AML-193 (cell line): ENCODE data around the gene SMARCAL1.
A peak's percentile ranks its signal among the peaks of the same experiment; 100 is the strongest.
"Not testable (repeated sequence)": the region's sequence is repeated elsewhere in the genome, so short reads cannot be mapped to it uniquely, and the experiment has no call there.

ENCODE experiments used
- DNase-seq, 2 experiments: peaks; one replicate each; lab custom pipeline; 2025; lab: John Stamatoyannopoulos, UW

Gene SMARCAL1

DNA sequence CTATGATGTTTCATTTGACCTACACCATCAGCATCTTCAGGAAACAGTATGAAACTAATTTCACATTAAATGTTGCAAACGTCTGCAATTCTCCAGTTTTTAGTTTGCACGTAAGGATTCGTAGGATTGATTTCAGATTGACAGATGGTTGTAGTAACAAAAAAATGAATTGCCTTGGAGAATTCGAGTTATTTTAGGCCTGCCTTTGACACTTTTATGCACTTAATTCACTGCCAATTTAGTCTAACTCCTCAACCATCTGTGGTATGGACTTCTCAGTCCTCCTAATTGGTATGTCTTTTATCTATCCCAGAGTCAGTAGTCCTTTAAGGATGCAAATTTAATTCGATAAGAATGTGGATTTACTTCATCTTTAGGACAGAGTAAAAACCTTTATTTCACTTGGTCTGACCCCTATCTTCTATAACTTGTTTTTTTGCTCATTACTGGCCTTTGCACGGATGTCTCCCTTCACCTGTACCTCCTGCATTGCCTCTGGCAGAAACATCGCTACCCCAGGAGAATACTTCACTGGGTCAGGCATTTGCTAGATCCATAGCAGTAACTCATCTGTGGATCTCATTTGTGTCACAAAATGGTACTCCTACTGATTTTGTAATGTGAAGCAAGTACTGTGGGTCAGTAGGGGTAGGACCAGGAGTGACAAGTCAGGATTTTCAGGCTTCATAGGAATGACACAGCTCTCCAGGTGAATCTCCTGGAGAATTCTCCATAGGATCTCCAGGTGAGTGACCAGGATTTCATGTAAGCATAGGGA, 90.3 kb downstream of the SMARCAL1 start:
- DNase-seq: no peak

DNA sequence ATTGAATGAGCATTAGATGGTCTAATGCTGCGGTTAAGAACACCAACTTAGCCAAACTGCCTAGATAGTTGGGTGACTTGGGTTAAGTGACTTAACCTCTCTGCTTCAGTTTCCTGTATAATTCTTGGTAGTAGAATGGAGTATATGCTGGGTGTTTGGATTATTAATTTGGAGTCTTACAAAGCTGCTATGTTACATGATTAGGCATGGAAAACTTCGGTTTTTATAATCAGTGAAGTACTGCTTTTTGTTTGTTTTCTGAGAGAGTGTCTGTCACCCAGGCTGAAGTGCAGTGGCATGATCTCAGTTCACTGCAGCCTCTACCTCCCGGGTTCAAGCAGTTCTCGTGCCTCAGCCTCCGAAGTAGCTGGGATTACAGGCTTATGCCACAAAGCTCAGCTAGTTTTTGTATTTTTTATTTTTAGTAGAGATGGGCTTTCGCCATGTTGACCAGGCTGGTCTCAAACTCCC, 90.9 kb downstream of the SMARCAL1 start:
- DNase-seq: no peak

DNA sequence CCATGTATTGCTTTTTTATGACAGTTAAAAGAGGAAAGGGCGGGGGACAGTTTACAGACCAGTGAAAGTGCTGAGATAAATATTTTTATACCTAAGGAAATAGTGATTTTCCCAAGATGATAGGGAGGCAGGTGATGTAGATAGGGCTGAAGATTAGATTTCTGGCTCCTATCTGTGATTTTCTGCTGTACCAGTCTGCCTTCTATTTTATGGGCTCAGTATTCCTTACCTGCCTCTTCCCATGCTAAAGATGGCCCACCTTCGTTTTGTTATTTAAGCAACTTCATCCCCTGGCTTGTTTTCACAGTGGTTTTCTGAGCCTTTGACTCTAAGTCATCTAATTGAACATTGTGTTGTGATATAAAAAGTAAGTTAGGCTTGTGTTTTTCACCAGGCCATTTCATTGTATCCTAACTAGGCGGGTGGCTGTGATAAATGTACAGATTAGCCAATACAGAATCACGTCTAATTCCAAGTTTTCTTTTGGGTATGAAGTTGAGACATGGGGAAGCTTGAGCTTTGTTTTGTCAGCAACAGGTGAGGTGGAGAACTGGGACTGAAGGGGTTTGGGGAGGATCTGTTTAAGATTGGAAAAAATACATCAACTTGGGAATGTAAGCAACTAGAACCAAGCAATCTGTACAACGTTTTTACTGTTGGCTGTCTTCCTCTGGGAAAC, 91.6 kb downstream of the SMARCAL1 start:
- no peak for DNase-seq

DNA sequence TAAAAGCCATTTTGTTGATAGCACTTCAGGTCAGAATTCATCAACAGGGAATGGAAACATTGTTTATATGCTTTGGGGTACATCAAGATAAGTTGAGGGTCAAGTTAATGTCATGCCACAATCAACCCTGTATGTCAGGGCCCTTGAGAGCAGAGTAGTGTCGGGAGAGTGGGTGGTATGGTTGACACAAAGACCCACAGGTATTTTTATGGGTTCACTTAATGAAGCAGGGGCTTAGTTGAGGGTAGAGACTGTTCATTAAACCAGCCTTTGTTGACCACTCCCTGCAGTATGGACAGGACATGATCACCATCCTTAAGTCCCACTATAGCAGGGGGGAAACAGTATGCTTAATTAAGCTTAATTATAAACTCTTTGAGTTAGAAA, 92.1 kb downstream of the SMARCAL1 start:
- no peak for DNase-seq

DNA sequence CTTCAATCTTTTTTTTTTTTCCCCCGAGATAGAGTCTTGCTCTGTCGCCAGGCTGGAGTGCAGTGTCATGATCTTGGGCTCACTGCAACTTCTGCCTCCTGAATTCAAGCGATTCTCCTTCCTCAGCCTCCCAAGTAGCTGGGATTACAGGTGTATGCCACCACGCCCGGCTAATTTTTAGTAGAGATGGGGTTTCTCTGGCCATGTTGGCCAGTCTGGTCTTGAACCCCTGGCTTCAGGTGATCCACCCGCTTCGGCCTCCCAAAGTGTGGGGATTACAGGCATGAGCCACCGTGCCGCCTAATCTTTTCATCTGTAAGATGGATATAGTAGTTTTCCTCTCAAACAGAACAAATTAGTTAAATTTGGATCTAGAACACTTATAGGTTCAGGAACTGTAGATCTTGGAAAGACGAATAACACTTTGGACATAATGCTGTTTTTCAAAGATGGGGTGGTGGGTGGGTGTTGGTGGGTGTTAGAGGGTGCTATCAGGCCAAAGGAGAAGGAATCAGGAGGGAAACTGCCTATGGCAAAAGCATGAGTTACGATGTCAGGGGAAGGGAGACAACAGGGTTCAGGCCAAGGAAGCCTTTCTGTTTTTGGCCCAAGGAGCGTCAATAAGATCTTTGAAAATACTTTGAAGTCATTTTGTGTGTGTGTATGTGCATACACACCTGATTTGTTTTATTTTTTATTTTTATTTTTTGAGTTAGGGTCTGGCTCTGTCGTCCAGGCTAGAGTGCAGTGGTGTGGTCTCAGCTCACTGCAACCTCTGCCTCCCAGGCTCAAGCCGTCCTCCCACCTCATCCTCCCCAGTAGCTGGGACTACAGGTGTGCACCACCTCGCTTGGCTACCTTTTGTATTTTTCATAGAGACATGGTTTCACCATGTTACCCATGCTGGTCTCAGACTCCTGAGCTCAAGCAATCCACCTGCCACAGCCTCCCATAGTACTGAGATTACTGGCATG, 93.1 kb downstream of the SMARCAL1 start:
- no peak for DNase-seq

DNA sequence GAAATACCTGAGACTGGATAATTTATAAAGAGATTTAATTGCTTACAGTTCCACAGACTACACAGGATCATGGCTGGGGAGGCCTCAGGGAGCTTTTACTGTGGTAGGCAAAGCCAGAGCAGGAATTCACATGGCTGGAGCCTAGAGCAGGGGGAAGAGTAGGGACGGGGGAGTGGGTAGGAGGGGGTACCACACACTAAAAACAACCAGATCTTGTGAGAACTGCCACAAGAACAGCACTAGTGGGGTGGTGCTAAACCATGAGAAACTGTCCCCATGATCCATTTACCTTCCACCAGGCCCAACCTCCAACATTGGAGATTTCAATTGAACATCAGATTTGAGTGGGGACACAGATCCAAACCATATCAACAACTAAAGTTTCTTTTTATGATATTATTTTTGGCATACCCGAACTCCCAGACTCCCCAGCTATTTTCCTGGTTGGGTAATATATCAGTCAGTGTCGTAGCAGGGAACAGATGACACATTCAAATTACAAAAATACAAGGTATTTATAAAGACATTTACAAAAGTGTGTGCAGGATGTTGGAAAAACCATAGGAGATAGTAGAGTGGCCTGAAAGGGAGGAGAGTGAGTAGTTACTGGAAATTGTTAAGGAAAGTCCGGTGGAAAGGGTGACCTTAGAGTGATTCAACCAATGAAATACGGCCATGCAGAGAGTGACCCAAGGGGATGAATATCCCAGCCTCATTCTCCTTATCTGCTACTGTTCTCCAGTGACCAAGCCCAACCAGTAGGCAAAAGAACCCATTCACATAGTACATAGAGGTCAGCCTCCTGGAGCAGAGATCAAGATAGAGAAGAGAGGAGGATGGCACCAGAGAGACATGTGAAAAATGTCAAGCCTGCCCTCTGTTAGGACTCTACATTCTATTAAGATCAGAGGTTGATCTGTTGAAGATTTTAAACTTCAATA, 95.2 kb downstream of the SMARCAL1 start:
- DNase-seq: no peak

DNA sequence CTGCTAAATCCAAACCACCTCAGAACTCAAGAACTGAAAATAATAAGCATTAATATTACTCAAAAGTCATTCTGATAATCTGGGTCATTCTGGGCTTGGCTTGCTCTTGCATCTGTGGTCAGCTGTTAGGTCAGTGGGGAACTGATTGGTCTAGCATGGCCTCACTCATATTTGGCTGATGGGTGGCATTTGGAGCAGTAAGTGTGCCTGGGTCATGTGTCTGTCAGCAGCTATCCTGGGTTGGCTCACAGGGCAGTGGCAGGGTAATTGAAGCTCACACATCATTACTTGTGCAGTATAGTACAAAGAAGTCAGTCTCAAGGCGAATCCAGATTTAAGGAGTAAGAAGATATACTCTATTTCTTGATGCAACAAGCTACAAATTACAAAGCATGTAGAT, 95.9 kb downstream of the SMARCAL1 start:
- no peak for DNase-seq

DNA sequence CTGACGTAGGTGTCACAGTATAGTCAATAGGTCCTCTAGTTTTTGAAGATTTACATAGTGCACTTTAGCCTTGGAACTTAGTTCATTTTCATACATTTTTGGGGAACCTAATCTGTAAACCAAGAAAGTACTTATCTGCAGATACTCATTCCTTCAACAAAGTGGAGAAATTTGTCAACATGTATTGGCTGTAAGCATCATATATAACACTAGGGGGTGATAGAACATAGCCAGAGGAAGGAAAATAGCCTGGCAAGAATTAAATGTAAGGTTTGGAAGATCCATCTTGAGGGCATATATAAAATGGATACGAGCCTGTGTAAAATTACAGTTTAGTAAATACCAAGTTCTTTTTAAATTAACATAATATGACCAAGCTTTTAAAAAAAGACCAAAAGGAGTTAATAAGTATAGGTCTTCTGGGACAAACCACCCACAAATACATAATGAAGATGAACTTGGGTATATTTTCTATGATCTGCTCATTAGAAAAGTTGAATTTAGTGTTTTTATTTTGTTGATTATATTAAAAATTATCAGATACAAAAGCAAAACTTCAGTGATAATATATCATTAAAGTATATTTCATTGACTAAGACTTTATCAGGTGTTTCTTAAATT, 104.6 kb downstream of the SMARCAL1 start:
- DNase-seq: peak; percentile 56 to 62

DNA sequence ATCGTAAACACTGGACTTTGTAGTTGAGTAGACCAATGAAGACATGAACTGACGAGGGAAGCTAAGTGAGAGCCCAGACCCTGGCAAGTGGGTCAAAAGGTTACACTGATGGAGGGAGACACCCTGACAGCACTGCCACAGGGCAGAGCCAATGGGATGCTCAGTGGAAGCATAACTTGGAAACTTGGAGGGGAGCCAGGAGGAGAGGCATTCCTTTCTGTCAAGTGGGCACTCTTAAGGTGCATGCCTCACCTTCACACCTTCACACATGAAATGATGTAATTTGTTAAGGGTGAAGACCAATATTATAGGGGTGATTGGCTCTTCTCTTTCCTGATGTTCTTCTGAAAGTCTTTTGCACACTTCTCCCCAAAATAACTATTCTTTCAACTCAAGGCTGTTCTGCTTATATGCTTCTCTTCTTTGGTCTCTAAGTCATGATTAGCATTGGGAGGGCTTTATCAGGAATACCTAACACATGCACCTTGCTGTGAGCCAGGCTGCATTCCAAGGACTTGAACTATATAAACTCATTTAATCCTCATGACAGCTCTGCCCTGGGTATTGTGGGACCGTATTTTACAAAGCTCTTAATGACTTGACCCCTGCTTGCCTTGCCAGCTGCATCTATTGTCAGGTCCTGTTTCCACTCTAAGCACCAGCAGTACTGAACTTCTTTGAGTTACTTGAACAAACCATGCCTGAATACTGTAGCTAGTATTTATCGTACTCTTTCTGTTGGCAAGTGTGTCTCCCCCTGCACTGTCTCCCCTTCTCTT, 105.4 kb downstream of the SMARCAL1 start:
- DNase-seq: no peak

DNA sequence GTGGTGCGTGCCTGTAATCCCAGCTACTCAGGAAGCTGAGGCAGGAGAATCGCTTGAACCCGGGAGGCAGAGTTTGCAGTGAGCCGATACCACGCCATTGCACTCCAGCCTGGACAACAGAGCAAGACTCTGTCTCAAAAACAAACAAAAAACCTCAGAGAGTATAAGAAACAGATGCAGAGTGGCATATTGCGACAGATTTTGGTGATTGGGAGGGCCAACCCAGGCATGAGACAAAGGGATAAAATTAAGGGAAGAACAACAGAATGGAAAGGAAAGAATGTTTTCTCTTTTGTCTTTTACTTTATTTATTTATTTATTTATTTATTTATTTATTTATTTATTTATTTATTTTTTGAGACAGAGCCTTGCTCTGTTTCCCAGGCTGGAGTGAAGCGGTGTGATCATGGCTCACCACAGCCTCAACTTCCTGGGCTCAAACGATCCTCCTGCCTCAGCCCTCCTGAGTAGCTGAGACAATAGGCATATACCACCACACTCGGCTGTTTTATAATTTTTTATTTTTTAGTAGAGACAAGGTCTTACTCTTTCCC, 106.4 kb downstream of the SMARCAL1 start:
- not testable (repeated sequence) for DNase-seq

DNA sequence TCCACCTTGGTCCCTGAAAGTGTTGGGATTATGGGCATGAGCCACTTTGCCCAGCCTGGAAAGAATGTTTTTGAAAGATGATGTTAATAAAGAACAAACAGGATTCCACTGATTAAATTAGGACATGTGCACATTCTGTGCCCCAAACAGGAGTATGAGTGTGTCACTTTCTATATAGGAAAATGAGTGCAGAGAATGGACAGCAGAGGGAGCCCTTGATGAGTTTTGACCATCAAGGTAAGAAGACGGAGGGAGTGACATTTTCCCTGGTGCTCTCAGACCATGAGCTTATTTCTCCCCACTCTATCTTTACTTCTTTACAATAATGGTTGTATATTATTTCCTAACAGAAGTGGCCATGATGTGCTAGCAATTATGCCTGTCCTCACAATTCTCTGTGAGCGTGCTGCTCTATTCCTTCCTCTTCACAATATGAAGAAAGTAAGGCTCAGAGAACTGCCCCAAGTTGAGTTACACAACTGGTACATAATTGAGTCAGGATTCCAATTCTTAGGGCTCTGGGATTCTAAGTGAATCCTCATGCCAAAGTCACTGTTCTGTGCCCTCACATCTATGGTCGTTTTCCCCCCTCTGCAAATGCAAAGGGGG, 107.0 kb downstream of the SMARCAL1 start:
- peak; percentile 49 to 72 for DNase-seq

DNA sequence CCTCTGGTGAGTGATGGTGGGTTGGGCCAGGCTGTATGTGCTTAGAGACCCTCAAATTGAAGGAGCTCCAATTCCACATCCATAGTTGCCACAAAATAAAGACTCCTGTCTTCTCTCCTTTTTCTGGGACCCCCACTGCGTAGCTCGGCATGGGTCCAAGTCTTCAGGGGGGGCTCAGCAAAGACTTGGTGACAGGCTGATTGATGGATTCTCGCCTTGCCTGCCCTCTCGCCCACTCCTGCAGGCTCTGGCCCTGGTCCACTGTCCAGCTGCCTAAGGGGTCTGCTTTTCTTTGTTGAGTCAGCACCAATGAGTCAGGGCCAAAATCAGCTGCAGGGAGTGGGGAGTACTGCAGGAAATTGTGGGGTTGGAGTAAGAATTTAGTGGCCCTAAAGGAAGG, 107.8 kb downstream of the SMARCAL1 start:
- no peak for DNase-seq

DNA sequence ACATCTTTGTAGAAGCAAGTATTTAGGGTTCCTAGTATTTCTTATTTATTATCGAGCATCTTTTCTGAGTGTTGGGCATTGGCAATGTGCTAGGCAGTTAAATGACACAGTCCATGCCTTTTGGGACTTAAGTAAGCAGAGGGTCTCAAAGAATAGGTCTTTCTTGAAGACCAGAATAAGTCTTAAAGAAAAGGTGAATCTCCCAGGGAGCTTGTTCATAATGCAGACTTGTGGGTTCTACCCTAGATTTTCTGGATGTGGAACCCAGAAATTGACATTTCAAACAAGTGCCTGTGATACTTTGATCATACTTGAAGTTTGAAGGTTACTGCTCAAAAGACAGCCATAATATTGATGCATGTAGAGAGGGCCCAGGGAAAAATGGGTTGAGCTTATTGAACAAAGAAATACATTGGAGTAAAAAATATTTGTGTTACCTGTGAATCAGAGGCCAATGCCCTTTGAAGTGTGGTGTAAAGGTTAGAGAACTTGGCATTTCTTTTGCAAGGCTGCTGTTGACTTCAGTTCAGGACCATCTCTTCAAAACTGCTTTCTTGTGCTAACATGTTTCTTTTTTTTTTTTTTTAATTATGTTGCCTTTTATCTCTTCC, 110.7 kb downstream of the SMARCAL1 start:
- no peak for DNase-seq

DNA sequence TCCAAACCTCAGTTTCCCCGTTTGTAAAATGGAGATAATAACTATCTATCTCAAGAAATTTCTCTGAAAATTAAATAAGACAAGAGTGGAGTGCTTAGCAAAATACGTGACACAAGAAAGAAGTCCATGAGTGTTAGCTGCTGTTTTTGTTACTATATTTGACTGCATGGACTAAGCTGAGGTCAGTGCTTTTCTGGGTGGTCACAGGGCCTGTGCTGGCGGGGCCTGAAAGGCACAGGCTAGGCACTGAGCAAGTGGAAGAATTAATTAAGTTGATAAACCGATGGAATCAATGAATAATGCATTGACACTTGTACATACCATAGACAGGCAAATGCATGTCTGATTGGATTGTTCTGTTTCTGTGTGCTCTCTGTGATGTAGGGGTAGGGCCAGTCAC, 113.7 kb downstream of the SMARCAL1 start:
- no peak for DNase-seq

DNA sequence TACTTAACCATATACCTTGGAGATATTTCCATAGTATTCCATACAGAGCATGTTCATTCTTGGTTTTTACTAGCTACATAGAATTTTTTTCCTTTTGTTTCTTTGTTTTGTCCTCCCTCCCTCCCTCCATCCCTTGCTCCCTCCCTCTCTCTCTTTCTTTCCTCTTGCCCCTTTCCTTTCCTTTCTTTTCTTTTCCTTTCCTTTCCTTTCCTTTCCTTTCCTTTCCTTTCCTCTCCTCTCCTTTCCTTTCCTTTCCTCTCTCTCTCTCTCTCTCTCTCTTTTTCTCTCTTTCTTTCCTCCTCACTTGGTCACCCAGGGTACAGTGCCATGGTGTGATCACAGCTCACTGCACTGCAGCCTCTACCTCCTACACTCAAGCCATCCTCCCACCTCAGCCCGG, 114.7 kb downstream of the SMARCAL1 start:
- no peak for DNase-seq

DNA sequence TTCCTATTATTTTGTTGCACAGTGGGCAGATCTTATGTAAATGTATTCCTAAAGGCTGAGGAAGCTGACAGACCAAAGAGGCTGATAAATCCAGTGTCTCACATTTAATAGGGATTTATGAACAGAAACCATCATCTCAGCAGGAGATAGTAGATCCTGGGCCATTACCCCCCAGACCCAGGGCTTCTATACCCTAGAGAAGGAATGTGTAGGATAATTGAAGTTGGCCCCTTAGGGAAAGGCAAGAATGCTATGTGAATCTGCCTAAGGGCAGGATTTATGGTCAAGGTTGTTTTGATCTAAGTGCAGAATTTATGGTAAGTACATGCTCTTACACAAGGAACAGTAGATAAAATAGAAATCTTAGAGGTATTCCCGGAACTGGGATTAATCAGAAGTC, 115.3 kb downstream of the SMARCAL1 start:
- DNase-seq: no peak

DNA sequence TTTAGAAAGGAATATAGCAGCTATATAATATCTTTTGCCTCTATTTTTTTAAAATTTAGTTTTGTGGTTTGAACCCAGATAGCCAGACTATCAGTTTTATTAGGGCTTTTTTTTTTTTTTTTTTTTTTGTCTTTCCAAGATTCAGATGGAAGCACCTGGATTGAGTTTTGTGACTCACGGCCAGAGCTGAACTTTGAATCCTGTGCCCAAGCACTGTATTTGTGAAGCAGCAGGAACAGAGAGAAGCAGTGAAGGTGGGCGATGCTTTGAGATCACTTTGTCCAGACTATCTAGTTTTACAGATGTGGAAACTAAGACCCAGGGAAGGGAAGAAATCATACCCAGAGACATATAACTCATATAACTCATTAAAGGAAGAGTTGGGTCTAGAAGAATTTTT, 120.3 kb downstream of the SMARCAL1 start:
- no peak for DNase-seq
